GM12878 (cell line): ENCODE results near the gene SLC30A7. TPM values are rescaled to one million over a fixed set of nuclear protein-coding genes. Genes with fewer than 3 reads are reported as not detected.

Source experiments
- ATAC-seq: fragments of 200-7000 bp; cut with Tn5 transposase; 3 replicates; pipeline ENCODE4 v1.9.1; 2020; ENCODE audit warnings: mild to moderate bottlenecking, moderate library complexity
- BruUV-seq: library from RNA; stranded (reverse); fragments of 400-500 nt; replicated peaks from 2 replicates; lab custom pipeline; 2021; lab: Mats Ljungman, UMichigan
- CTCF ChIA-PET: fragments of 300-600 bp; sonication (Branson Sonifier 250); formaldehyde crosslinking; extraction: SDS; loops from one replicate; lab custom pipeline; 2021; ENCODE audit warnings: inconsistent platforms; lab: Yijun Ruan, JAX
- POLR2A ChIA-PET: fragments of 350-600 bp; formaldehyde crosslinking; extraction: SDS; loops from one replicate; lab custom pipeline; 2021; ENCODE audit warnings: inconsistent platforms; lab: Charles Lee
- RAD21 ChIA-PET: fragments of 300-600 bp; sonication (Branson Sonifier 250); formaldehyde crosslinking; loops from one replicate; lab custom pipeline; 2023; ENCODE audit warnings: antibody characterized with exemption; ENCODE audit not compliant: unreplicated experiment; lab: Charles Lee
- SMC1A ChIA-PET: fragments of 300-600 bp; sonication (Branson Sonifier 250); formaldehyde crosslinking; loops from one replicate; lab custom pipeline; 2023; ENCODE audit not compliant: unreplicated experiment, uncharacterized antibody; lab: Charles Lee
- DNase-seq: peaks from one replicate; pipeline ENCODE4 v3.0.0-alpha.2; 2011; ENCODE audit warnings: low read depth, low spot score
- FAIRE-seq: peaks from 3 replicates; lab custom pipeline; 2011; peaks lifted over from hg19 to GRCh38; lab: Jason Lieb, UNC
- H2AFZ ChIP-seq: 2 replicates; pipeline ENCODE4 v1.6.0; 2011; ENCODE audit warnings: low read depth, low read length, control low read depth; ENCODE audit not compliant: control insufficient read depth
- H3K27ac ChIP-seq: 2 replicates; pipeline ENCODE4 v1.5.1; 2011; ENCODE audit warnings: control low read depth; ENCODE audit not compliant: control insufficient read depth, insufficient read depth
- H3K27me3 ChIP-seq, 2 experiments: replicated peaks in 1 of 2; 2 replicates each; pipeline versions ENCODE4 v1.6.0 to v1.6.1; 2011; ENCODE audit warnings: low read length in 1 of 2; ENCODE audit not compliant: control insufficient read depth in 2 of 2, insufficient read depth in 2 of 2
- H3K36me3 ChIP-seq, 2 experiments: 2 replicates each; pipeline ENCODE4 v1.5.1; 2011; ENCODE audit warnings: low read length in 1 of 2; ENCODE audit not compliant: control insufficient read depth in 2 of 2, insufficient read depth in 2 of 2
- H3K4me1 ChIP-seq: 2 replicates; pipeline ENCODE4 v1.6.1; 2011; ENCODE audit warnings: mild to moderate bottlenecking, low read length, moderate library complexity, mixed read lengths; ENCODE audit not compliant: control insufficient read depth, insufficient read depth
- H3K4me2 ChIP-seq: 2 replicates; pipeline ENCODE4 v1.6.0; 2011; ENCODE audit warnings: control low read depth; ENCODE audit not compliant: control insufficient read depth, insufficient read depth
- H3K4me3 ChIP-seq: fragments of 200-600 bp; sonication (generic); 2 replicates; pipeline ENCODE4 v1.5.1; 2016
- H3K79me2 ChIP-seq: 2 replicates; pipeline ENCODE4 v1.6.0; 2011; ENCODE audit warnings: low read length; ENCODE audit not compliant: control insufficient read depth, insufficient read depth
- H3K9ac ChIP-seq: 2 replicates; pipeline ENCODE4 v1.8.0; 2011; ENCODE audit warnings: low read length, control low read depth, mixed read lengths; ENCODE audit not compliant: control insufficient read depth, insufficient read depth
- H3K9me3 ChIP-seq: replicated peaks from 3 replicates; pipeline ENCODE4 v1.5.1; 2011; ENCODE audit warnings: mild to moderate bottlenecking, low read length; ENCODE audit not compliant: control insufficient read depth, insufficient read depth
- H4K20me1 ChIP-seq: 2 replicates; pipeline ENCODE4 v1.6.0; 2011; ENCODE audit not compliant: control insufficient read depth, insufficient read depth
- BCL11A ChIP-seq: IDR thresholded peaks from 2 replicates; pipeline ENCODE4 v1.6.1; 2011; ENCODE audit warnings: low read depth, low read length
- CBFB ChIP-seq: IDR thresholded peaks from 2 replicates; pipeline ENCODE4 v1.6.1; 2016; ENCODE audit warnings: antibody characterized with exemption, low read depth
- CHD2 ChIP-seq: IDR thresholded peaks from 2 replicates; pipeline ENCODE4 v1.6.1; 2011; ENCODE audit warnings: low read depth, low read length, improper control_type of control experiment, borderline replicate concordance
- CREB1 ChIP-seq: IDR thresholded peaks from 2 replicates; pipeline ENCODE4 v1.6.1; 2012; ENCODE audit warnings: low read depth, mild to moderate bottlenecking, inconsistent platforms
- CREM ChIP-seq: IDR thresholded peaks from 2 replicates; pipeline ENCODE4 v1.6.1; 2014; ENCODE audit warnings: antibody characterized with exemption, low read depth
- EED ChIP-seq: sonication (generic); IDR thresholded peaks from 2 replicates; pipeline ENCODE4 v1.6.1; 2016; ENCODE audit warnings: antibody characterized with exemption, low read depth
- EZH2 ChIP-seq: IDR thresholded peaks from 2 replicates; pipeline ENCODE4 v1.6.1; 2012; ENCODE audit warnings: low read depth, mild to moderate bottlenecking, control low read depth, inconsistent platforms, low read length, borderline replicate concordance; ENCODE audit not compliant: control insufficient read depth
- HDAC2 ChIP-seq: fragments of 200-600 bp; sonication (generic); IDR thresholded peaks from 2 replicates; pipeline ENCODE4 v1.6.1; 2017
- IKZF1 ChIP-seq: fragments of 450-650 bp; conservative IDR thresholded peaks from 2 replicates; pipeline ENCODE4 v1.6.1; 2017; ENCODE audit warnings: antibody characterized with exemption, mild to moderate bottlenecking
- JUNB ChIP-seq: IDR thresholded peaks from 2 replicates; pipeline ENCODE4 v1.6.1; 2016; ENCODE audit warnings: antibody characterized with exemption, mild to moderate bottlenecking
- MEF2A ChIP-seq: IDR thresholded peaks from 2 replicates; pipeline ENCODE4 v1.6.1; 2011; ENCODE audit warnings: low read depth, mild to moderate bottlenecking, low read length, moderate library complexity; ENCODE audit not compliant: insufficient read depth
- MTA3 ChIP-seq: IDR thresholded peaks from 2 replicates; pipeline ENCODE4 v1.6.1; 2012; ENCODE audit warnings: low read length, inconsistent platforms, borderline replicate concordance
- MXI1 ChIP-seq: fragments of 150-350 bp; IDR thresholded peaks from 2 replicates; pipeline ENCODE4 v1.6.1; 2011; ENCODE audit warnings: low read depth, mild to moderate bottlenecking, inconsistent platforms, low read length, improper control_type of control experiment
- NBN ChIP-seq: fragments of 450-650 bp; IDR thresholded peaks from 2 replicates; pipeline ENCODE4 v1.6.1; 2016
- PAX5 ChIP-seq: IDR thresholded peaks from 2 replicates; pipeline ENCODE4 v1.6.1; 2011; ENCODE audit warnings: low read depth, low read length, borderline replicate concordance
- RAD21 ChIP-seq: IDR thresholded peaks from 2 replicates; pipeline ENCODE4 v1.6.1; 2011; ENCODE audit warnings: mild to moderate bottlenecking, low read depth, low read length, moderate library complexity; ENCODE audit not compliant: insufficient read depth
- RBBP5 ChIP-seq: fragments of 200-600 bp; sonication (generic); conservative IDR thresholded peaks from 2 replicates; pipeline ENCODE4 v1.6.1; 2016
- RUNX3 ChIP-seq: IDR thresholded peaks from 2 replicates; pipeline ENCODE4 v1.6.1; 2012; ENCODE audit warnings: low read length, inconsistent platforms
- SMC3 ChIP-seq: IDR thresholded peaks from 2 replicates; pipeline ENCODE4 v1.6.1; 2011; ENCODE audit warnings: low read length, improper control_type of control experiment, borderline replicate concordance
- SREBF2 ChIP-seq: IDR thresholded peaks from 2 replicates; pipeline ENCODE4 v1.6.1; 2012; ENCODE audit warnings: mild to moderate bottlenecking, low read length
- TCF3 ChIP-seq: IDR thresholded peaks from 2 replicates; pipeline ENCODE4 v1.6.1; 2012; ENCODE audit warnings: low read depth, mild to moderate bottlenecking, low read length, borderline replicate concordance; ENCODE audit not compliant: insufficient read depth
- TCF7 ChIP-seq: IDR thresholded peaks from 2 replicates; pipeline ENCODE4 v1.6.1; 2014; ENCODE audit warnings: antibody characterized with exemption, borderline replicate concordance
- ZBED1 ChIP-seq: IDR thresholded peaks from 2 replicates; pipeline ENCODE4 v1.6.1; 2016; ENCODE audit warnings: borderline replicate concordance
- ZNF384 ChIP-seq: IDR thresholded peaks from 2 replicates; pipeline ENCODE4 v1.6.1; 2012; ENCODE audit warnings: low read depth, mild to moderate bottlenecking, low read length, improper control_type of control experiment, borderline replicate concordance
- ZSCAN29 ChIP-seq: fragments of 450-650 bp; IDR thresholded peaks from 2 replicates; pipeline ENCODE4 v1.6.1; 2017; ENCODE audit warnings: mild to moderate bottlenecking, moderate library complexity
- WGBS: methylation state at CpG from one replicate; pipeline ENCODE4 v1.1.6; 2016; ENCODE audit warnings: low lambda C conversion rate; ENCODE audit not compliant: insufficient replicate concordance, insufficient coverage; ENCODE audit errors: missing lambda C conversion rate; 5-methylcytosine and 5-hydroxymethylcytosine counted together
- in situ Hi-C: fragments of 300-500 bp; cut with MboI; formaldehyde crosslinking; loops from 9 replicates; pipeline ENCODE4 v1.14.3; 2018; ENCODE audit warnings: mixed read lengths
- intact Hi-C: fragments of 100-400 bp; cut with micrococcal nuclease; formaldehyde crosslinking; loops from one replicate; pipeline ENCODE4 v1.14.2; 2022; ENCODE audit not compliant: unreplicated experiment
- polyA plus RNA-seq, 11 experiments: library from polyadenylated mRNA; depleted of rRNA in 4 of 11; unstranded in 6 of 11; stranded (reverse) in 5 of 11; fragments of >200 nt; fragmentation: Nextera tagmentation in 4 of 11; fragmentation: Illumina TruSeq in 1 of 11; extraction: Ambion mirVana in 4 of 11; extraction: Trizol in 1 of 11; gene quantifications; 1 replicate in 1 of 11; 2 replicates in 10 of 11; pipeline versions ENCODE4 v1.2.1 to v1.2.3, GENCODE V29; 2011 to 2016; ENCODE audit warnings: inconsistent platforms in 2 of 11, missing spikeins in 2 of 11, low read depth in 1 of 11
- total RNA-seq, 4 experiments: library from RNA; depleted of rRNA in 3 of 4; stranded (reverse); fragments of >200 nt in 3 of 4; fragmentation: Illumina TruSeq in 1 of 4; extraction: Trizol in 1 of 4; gene quantifications; 2 replicates each; pipeline versions ENCODE4 v1.2.1 to v1.2.3, GENCODE V29; 2013 to 2021
- TF ChIP-seq, protein P1 (sequence below): fragments of 450-650 bp; IDR thresholded peaks from 2 replicates; pipeline ENCODE4 v1.6.1; 2017; ENCODE audit warnings: borderline replicate concordance
- TF ChIP-seq, protein P2 (sequence below): fragments of 450-650 bp; IDR thresholded peaks from 2 replicates; pipeline ENCODE4 v1.6.1; 2016; ENCODE audit warnings: mild to moderate bottlenecking

SLC30A7 gene
- total and polyA plus RNA-seq, 10 of the 15 experiments (the other 5 are each of a cell fraction or from before 2014, with no cell fraction given): 4.4 to 23.3 (median 16.9) TPM

DNA sequence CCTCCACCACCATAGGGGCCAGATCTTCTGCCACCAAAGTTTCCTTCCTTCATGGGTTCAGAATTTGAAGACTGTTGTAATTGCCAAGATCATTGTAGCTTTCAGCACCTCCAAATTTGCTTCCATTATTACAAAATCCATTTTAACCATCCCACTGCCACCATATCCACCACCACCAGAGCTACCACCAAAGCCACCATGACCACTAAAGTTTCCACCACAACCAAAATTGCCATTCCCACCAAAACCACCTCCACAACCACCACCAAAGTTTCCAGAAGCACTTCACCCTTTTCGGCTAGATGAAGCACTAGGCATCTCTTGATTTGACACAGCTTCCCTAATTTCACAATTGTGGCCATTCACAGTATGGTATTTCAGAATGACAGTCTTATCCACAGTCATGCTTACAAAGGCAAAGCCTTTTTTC is 45.2 kb downstream of the SLC30A7 start:
- in situ Hi-C loops: no loop called here
- RAD21 ChIA-PET: interaction anchor here (1.0 to 1.1 kb wide), 2 partner anchors 11 to 13 kb away, joined by 3 read pairs; no protein-coding TSS in a partner anchor
- TF ChIP-seq BCL11A: peak; percentile 55; the same call in 1 of the 2 replicates
- TF ChIP-seq TCF3: no peak
- TF ChIP-seq CHD2: no peak
- TF ChIP-seq SREBF2: no peak
- no peak for TF ChIP-seq ZNF384
- peak; percentile 78 for TF ChIP-seq JUNB
- TF ChIP-seq MXI1: no peak
- no peak for TF ChIP-seq SMC3
- TF ChIP-seq CBFB: peak; percentile 98
- TF ChIP-seq CREM: peak; percentile 52; the same call in 1 of the 2 replicates
- TF ChIP-seq, protein P1, sequence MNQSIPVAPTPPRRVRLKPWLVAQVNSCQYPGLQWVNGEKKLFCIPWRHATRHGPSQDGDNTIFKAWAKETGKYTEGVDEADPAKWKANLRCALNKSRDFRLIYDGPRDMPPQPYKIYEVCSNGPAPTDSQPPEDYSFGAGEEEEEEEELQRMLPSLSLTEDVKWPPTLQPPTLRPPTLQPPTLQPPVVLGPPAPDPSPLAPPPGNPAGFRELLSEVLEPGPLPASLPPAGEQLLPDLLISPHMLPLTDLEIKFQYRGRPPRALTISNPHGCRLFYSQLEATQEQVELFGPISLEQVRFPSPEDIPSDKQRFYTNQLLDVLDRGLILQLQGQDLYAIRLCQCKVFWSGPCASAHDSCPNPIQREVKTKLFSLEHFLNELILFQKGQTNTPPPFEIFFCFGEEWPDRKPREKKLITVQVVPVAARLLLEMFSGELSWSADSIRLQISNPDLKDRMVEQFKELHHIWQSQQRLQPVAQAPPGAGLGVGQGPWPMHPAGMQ: peak; percentile 80
- no peak for TF ChIP-seq NBN
- peak; percentile 66; the same call in 1 of the 2 replicates for TF ChIP-seq TCF7
- no peak for TF ChIP-seq ZSCAN29
- no peak for TF ChIP-seq HDAC2
- peak; percentile 99 for TF ChIP-seq RUNX3
- TF ChIP-seq EED: peak; percentile 94
- no peak for TF ChIP-seq RBBP5
- peak; percentile 51; the same call in 1 of the 2 replicates for TF ChIP-seq IKZF1
- peak; percentile 54; the same call in 1 of the 2 replicates for TF ChIP-seq ZBED1
- TF ChIP-seq EZH2: peak; percentile 96; the same call in 1 of the 2 replicates
- peak; percentile 92 for TF ChIP-seq MTA3
- TF ChIP-seq RAD21: no peak
- TF ChIP-seq CREB1: no peak
- TF ChIP-seq, protein P2, sequence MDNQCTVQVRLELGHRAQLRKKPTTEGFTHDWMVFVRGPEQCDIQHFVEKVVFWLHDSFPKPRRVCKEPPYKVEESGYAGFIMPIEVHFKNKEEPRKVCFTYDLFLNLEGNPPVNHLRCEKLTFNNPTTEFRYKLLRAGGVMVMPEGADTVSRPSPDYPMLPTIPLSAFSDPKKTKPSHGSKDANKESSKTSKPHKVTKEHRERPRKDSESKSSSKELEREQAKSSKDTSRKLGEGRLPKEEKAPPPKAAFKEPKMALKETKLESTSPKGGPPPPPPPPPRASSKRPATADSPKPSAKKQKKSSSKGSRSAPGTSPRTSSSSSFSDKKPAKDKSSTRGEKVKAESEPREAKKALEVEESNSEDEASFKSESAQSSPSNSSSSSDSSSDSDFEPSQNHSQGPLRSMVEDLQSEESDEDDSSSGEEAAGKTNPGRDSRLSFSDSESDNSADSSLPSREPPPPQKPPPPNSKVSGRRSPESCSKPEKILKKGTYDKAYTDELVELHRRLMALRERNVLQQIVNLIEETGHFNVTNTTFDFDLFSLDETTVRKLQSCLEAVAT: peak; percentile 94
- peak; percentile 69; the same call in 1 of the 2 replicates for TF ChIP-seq PAX5
- TF ChIP-seq MEF2A: no peak

More for the DNA sequence above, 45.2 kb downstream of the SLC30A7 start:
- no peak overlapping the region for H3K27ac ChIP-seq
- WGBS: 0% methylated on average over 1 of the region's 1 CpG
- H3K79me2 ChIP-seq: no peaks in the 10 kb centered on the region; the same call in 1 of the 2 replicates
- intact Hi-C loops: no loop called here
- H2AFZ ChIP-seq: no peak overlapping the region
- no peak overlapping the region for H3K4me2 ChIP-seq
- ChIA-PET POLR2A (no interaction called here), SMC1A (interaction anchor here (1.3 to 4.4 kb wide), 4 partner anchors 15 to 33 kb away, joined by 3 to 17 read pairs (median 4); no protein-coding TSS in a partner anchor), CTCF (interaction anchor here (1.4 to 3.2 kb wide), 5 partner anchors 12 to 347 kb away, joined by 3 to 11 read pairs (median 5); no protein-coding TSS in a partner anchor)
- no peak overlapping the region for H3K4me3 ChIP-seq
- H3K9me3 ChIP-seq: no peaks in the 10 kb centered on the region
- no peaks in the 10 kb centered on the region for H3K27me3 ChIP-seq
- H3K36me3 ChIP-seq: peaks cover 3 to 14% of the 10 kb centered on the region in 2 experiments
- peak; percentile 8 for DNase-seq
- ATAC-seq: peak; percentile 60
- no peak overlapping the region for H3K9ac ChIP-seq
- H4K20me1 ChIP-seq: no peaks in the 10 kb centered on the region
- no TSS peak for BruUV-seq
- no peak for FAIRE-seq
- no peaks in the 10 kb centered on the region for H3K4me1 ChIP-seq
